Activated T-helper 1 cell treated with anti-CD3 and anti-CD28 coated beads, Interleukin-12 subunit alpha, Interleukin-12 subunit beta, Interleukin-2, Interleukin-4 antibody, amounts not matched to agents 30 ng/mL and 10 ng/mL and 1 ng/mL, durations not matched to agents 14 hours and 24 hours and 36 hours (primary cell): ENCODE data around the gene NXPH4. TPM values are rescaled to one million over a fixed set of nuclear protein-coding genes. Genes with fewer than 3 reads are reported as not detected.

Source experiments
- DNase-seq: peaks from one replicate; pipeline ENCODE4 v3.0.0; 2021; ENCODE audit warnings: low spot score
- H3K27ac Mint-ChIP-seq: one replicate; pipeline ENCODE4 v1.8.0; 2021; ENCODE audit warnings: mild to moderate bottlenecking, mixed read lengths
- H3K27me3 Mint-ChIP-seq: one replicate; pipeline ENCODE4 v1.8.0; 2022; ENCODE audit warnings: mild to moderate bottlenecking, moderate library complexity, mixed read lengths; ENCODE audit not compliant: insufficient read depth
- H3K36me3 Mint-ChIP-seq: one replicate; pipeline ENCODE4 v1.8.0; 2021; ENCODE audit warnings: low read depth, mixed read lengths
- H3K4me1 Mint-ChIP-seq: one replicate; pipeline ENCODE4 v1.8.0; 2021; ENCODE audit warnings: low read depth, mixed read lengths
- H3K4me3 Mint-ChIP-seq: one replicate; pipeline ENCODE4 v1.8.0; 2021; ENCODE audit warnings: mild to moderate bottlenecking, moderate library complexity, mixed read lengths
- H3K9me3 Mint-ChIP-seq: one replicate; pipeline ENCODE4 v1.8.0; 2021; ENCODE audit warnings: mixed read lengths
- intact Hi-C: fragments of 100-400 bp; cut with micrococcal nuclease; formaldehyde crosslinking; loops from one replicate; pipeline ENCODE4 v1.15.1; 2024
- total RNA-seq: library from RNA; stranded (reverse); gene quantifications from 2 replicates; pipeline ENCODE4 v1.2.3, GENCODE V29; 2022

NXPH4 gene
- total RNA-seq, 1 donor from 2014 or later, result 0.36 TPM

DNA sequence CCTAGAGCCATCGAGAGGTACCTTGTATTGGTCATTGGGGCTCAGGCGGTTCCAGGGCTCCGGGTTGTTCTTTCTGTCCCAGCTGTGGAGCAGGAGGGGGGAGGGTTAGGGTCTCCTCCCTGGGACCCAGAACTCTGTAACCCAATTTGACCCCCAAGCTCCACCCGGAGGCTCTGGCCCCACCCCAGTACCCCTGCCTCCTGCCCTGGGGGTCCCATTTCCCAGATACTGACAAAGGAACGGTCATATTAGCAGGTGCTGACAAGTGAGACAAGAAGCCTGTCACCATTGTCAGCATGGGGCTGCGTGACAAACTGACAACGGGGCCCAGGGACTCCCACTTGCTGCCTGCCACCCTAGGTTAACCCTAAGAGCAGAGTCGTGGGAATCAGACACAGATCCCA, 19.1 kb downstream of the NXPH4 start:
- H3K4me3 Mint-ChIP-seq, result no peak overlapping the region
- no peaks in the 10 kb centered on the region for H3K9me3 Mint-ChIP-seq
- peaks cover 33% of the 10 kb centered on the region for H3K36me3 Mint-ChIP-seq
- H3K4me1 Mint-ChIP-seq, result peaks cover 55% of the 10 kb centered on the region
- no peak for DNase-seq
- intact Hi-C loops, result no loop called here
- H3K27me3 Mint-ChIP-seq, result peaks cover 26% of the 10 kb centered on the region
- H3K27ac Mint-ChIP-seq, result no peak overlapping the region

DNA sequence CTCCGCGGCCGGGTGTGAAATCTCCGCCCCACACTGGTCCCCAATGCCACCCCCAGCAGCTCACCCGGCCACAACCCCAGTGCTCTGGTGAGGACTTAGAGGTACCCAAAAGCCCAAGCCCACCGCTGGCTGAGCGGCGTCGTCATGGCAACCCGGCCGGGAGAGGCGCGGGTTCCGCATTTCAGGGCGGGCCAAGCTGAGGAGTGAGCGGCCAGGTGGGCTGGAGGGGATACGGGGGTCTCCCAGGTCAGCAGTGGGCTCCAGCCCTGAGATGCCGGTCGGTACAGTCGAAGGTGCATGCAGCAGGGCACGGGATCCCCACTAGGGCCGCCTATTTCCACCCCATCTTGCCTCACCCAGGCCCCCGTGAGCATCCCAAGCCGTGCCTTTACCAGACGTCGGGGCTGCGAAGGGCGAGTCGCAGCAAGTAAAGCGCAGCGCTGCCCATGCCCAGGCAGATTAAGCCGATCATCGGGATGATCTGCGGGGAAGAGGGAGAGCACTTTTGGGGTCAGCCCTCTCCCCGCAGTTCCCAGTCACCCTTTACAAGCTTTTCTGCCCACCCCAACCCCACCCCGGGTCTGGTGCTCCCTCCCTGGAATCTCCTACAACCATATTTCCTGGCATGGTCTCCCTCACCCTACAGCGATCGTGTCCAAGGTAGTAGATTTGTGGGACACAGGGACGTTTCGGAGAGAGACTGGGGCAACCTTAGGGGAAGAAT, 19.8 kb downstream of the NXPH4 start:
- Mint-ChIP-seq H3K36me3 (peaks cover 33% of the 10 kb centered on the region), H3K4me1 (peaks cover 58% of the 10 kb centered on the region), H3K4me3 (no peak overlapping the region), H3K27me3 (peaks cover 32% of the 10 kb centered on the region), H3K27ac (no peak overlapping the region), H3K9me3 (no peaks in the 10 kb centered on the region)
- intact Hi-C loops, result no loop called here
- no peak for DNase-seq

DNA sequence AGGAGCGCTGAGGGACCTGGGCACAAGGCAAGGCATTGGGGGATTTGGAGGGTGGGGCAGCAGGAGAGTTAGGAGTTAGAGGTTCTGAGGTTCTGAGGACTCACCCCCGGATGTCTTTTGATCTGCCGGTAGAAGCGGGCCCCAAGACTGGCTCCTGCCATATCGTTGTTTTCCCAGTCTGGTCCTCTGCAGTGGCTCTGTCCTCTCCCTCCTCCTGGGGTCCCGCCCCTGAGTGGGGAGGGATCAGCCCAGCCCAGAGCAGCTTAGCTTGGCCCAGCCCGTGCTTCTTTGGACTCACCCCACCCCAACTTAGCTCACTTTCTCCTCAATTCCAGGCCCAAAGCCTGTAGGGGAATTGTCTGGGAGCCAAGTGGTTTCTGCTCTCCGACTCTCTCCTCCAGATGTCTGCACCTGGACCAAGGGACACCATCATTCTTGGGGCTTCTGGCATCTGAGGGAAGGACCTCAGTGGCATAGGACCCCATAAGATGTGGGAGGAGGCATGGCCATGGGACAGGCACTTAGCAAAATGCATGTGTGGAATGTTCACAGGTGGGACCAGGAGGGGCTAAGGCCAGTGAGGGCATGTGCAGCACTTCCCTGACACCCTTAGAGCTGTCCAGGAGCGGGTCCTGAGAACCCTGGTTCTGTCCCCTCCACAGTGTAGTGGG, 20.5 kb downstream of the NXPH4 start:
- Mint-ChIP-seq H3K4me1 (peaks cover 60% of the 10 kb centered on the region), H3K36me3 (peaks cover 28% of the 10 kb centered on the region), H3K4me3 (peak overlapping the region; percentile 82), H3K9me3 (no peaks in the 10 kb centered on the region), H3K27ac (no peak overlapping the region), H3K27me3 (peaks cover 39% of the 10 kb centered on the region)
- intact Hi-C loops, result no loop called here
- DNase-seq, result no peak

DNA sequence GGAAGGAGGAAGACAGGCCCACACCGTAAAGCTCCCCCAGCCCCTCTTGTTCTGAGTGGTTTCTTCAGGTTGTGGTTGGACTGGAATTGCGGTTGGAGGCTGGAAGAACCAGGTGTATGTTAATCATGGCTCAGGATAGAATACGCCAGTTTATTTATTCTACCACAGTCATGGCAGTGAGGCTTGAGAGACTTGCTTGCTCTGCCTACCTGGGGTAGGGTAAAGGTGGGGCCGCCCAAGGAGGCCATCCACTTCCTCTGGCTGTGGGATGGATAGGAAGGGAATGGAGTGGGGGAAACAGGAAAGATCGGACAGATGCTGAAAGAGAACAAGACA, 21.0 kb downstream of the NXPH4 start:
- no peak for DNase-seq
- H3K4me1 Mint-ChIP-seq, result peaks cover 60% of the 10 kb centered on the region
- intact Hi-C loops, result no loop called here
- no peaks in the 10 kb centered on the region for H3K9me3 Mint-ChIP-seq
- H3K4me3 Mint-ChIP-seq, result peak overlapping the region; percentile 82
- no peak overlapping the region for H3K27ac Mint-ChIP-seq
- peaks cover 44% of the 10 kb centered on the region for H3K27me3 Mint-ChIP-seq
- H3K36me3 Mint-ChIP-seq, result peaks cover 25% of the 10 kb centered on the region

DNA sequence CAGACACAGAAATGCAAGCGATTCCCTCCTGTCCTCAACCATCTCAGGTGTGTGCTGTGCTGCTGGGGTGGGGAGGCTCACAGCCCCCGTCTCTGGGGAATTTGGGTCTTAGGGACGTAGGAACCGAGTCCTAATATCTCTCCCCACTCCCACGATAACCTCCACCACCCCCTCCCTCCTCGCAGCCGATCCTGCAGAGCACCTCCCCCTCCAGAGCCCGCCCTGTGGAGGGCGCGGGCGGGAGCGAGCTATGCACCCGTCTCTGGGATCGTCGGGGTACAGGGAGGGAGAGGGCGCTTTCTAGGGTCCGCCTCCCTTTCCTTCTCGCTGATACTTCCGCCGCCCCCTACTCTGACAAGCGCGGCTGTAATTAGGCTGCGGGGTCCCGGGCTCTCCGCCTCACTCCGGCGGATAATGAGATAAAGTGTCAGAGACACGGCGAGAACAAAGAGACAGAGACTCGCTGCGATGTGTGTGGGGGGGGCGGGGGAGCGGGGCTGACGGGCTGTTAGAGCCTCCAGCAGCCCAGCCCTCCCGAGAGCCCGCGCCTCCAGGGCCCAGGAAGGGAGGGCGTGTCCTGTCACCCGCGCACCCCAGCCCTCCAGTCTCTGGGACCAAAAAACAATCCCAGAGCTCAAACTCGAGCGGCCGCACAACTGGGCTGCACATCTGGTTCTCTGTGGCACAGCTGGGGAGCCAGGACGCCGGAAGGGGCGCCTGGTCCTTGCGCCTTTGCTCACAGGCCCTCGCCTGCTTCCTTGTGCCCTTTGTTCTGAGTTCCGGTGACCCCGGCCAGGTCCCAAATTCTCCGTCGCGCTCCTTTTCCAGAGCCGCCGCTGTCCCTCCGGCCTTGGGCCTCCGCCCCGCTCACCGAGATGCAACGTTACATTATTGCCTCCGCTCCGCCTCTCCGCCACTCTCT, 21.6 kb downstream of the NXPH4 start:
- H3K4me1 Mint-ChIP-seq, result peaks cover 58% of the 10 kb centered on the region
- H3K27ac Mint-ChIP-seq, result peak overlapping the region; percentile 72
- no peak for DNase-seq
- peak overlapping the region; percentile 95 for H3K4me3 Mint-ChIP-seq
- peaks cover 45% of the 10 kb centered on the region for H3K27me3 Mint-ChIP-seq
- no peaks in the 10 kb centered on the region for H3K9me3 Mint-ChIP-seq
- intact Hi-C loops, result loop anchor here (2.0 kb wide), 1 partner anchor 13 kb away; no protein-coding TSS in a partner anchor
- H3K36me3 Mint-ChIP-seq, result peaks cover 21% of the 10 kb centered on the region

DNA sequence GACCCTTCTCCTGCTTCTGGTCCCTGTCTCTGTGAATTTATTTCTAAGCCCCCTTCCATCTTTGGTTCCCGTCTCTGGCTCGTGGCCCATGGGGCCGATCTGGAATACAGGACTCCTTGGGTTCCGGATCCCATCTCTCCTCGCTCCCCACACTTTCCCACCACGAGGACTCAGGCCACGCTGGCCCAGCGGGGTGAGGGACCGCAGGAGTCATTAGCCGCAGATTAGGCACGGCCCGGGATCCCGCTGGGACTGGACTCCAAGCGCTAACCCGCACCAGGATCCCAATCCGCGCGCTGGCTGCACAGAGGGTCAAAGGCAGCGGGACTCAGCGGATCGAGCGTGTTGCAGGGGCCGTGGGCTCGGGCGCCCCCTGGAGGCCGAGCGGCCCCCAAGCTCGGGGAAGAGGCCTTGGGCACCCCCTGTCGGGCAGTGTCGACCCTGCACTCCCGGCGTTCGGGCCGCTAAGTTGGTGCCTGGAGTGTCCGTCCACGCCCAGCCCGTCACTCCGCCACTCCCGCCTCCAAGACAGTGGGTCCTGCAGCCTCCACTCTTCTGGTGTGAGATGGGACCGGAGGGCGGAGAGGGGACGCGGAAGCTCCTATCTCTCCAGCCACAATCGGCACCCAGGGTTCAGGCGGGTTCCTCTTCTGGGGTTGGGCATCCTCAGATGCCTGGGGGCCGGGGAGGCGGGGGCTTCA, 22.4 kb downstream of the NXPH4 start:
- peak overlapping the region; percentile 95 for H3K4me3 Mint-ChIP-seq
- peaks cover 16% of the 10 kb centered on the region for H3K36me3 Mint-ChIP-seq
- intact Hi-C loops, result loop anchor here (1.0 to 2.0 kb wide), 3 partner anchors 10 to 26 kb away; partner anchors contain the start of gene SHMT2
- peak; percentile 86 for DNase-seq
- H3K27ac Mint-ChIP-seq, result peak overlapping the region; percentile 78
- H3K4me1 Mint-ChIP-seq, result peaks cover 64% of the 10 kb centered on the region
- H3K9me3 Mint-ChIP-seq, result no peaks in the 10 kb centered on the region
- H3K27me3 Mint-ChIP-seq, result peaks cover 48% of the 10 kb centered on the region

DNA sequence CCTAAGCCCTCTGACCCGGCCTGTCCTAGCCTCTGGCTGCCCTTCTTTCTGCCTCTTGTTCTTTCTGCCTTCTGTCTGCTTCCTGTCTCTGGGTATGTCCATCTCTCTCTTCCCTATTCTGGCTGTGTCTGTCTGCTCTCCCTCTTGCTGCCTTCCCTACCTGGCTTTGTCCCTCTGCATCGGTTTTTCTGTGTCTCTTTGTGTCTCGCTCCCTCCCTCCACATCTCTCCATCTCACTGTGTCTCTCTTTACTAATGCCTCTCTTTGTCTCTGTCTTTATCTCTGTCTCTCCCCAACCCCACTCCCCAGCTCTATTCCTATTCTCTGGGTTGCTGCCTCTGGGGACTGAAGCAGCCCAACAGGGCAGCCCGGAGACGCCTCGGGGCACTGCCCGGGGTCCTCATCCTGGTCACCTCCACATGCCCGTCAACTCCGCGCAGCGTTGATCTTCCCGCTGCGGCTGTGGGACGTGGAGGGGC, 23.0 kb downstream of the NXPH4 start:
- peaks cover 50% of the 10 kb centered on the region for H3K27me3 Mint-ChIP-seq
- H3K4me3 Mint-ChIP-seq, result peak overlapping the region; percentile 95
- no peaks in the 10 kb centered on the region for H3K9me3 Mint-ChIP-seq
- peaks cover 63% of the 10 kb centered on the region for H3K4me1 Mint-ChIP-seq
- intact Hi-C loops, result loop anchor here (1.0 to 10.0 kb wide), 5 partner anchors 10 to 385 kb away; partner anchors contain the start of genes SHMT2 and STAT6
- peaks cover 10% of the 10 kb centered on the region for H3K36me3 Mint-ChIP-seq
- peak overlapping the region; percentile 78 for H3K27ac Mint-ChIP-seq
- no peak for DNase-seq

DNA sequence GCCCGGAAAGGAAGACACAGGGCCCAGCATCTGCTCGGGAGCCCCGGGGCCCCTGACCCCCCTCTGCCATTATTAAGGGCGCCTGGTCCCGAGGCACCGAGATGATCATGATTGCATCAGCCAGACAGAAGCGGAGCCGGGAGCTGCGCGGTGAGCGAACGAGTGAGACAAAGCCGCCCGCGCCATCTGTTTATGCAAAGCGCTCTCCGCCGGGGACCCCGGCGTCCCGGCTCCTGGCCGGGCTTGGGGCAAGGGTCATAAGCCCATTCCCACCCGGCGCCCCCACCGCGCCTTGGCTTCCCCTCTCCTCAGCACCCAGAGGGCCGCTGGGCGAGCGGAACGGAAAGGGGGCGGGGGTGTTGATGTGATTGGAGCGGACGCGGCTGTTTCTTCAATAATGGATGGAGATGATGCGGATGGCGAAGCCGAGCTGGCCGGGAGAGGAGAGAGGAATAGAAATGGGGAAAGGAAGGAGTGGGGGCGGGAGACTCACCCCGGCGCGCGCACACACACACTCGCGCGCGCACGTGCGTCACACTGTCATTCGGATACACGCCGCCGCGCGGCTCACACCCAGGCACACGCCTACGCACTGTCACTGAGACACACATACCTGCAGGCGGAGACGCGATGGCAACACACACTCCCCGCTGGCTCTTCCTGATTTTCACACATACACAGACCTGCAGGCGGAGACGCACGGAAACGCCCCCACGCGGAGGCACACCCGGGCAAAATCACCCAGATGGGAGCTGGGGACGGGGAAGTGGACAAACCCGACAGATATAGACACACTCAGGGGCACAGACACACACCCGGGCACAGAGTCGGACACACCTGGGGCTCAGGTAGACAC, 23.7 kb downstream of the NXPH4 start:
- H3K27ac Mint-ChIP-seq, result peak overlapping the region; percentile 84
- H3K27me3 Mint-ChIP-seq, result peaks cover 50% of the 10 kb centered on the region
- intact Hi-C loops, result loop anchor here (5.0 to 10.0 kb wide), 2 partner anchors 128 to 385 kb away; partner anchors contain the start of gene STAT6
- no peaks in the 10 kb centered on the region for H3K9me3 Mint-ChIP-seq
- peaks cover 63% of the 10 kb centered on the region for H3K4me1 Mint-ChIP-seq
- peak overlapping the region; percentile 95 for H3K4me3 Mint-ChIP-seq
- peak; percentile 65 for DNase-seq
- peaks cover 10% of the 10 kb centered on the region for H3K36me3 Mint-ChIP-seq

DNA sequence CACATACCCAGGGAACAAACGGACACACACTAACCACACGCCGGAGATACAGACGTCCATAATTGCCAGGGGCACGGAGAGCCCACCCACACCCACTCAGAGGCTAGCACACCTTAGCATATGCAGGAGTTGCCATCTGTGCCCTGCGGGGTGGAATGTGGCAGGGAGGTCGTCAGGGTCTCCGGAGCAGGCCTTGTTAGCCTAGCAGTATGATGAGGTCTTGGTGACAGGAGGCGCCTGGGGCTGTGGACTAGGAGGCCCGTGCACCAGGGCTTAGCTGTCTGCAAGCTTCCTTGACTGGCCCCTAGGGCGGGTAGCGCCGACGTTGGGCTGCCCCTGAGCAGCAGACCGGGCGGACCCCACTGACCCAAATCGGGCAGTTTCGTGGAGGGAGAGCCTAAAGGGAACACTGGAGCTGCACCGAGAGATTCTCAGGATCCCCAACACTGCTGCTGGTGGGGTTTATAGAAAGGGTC, 24.4 kb downstream of the NXPH4 start:
- intact Hi-C loops, result loop anchor here (5.0 to 10.0 kb wide), 2 partner anchors 129 to 384 kb away; partner anchors contain the start of gene STAT6
- Mint-ChIP-seq H3K4me3 (peak overlapping the region; percentile 95), H3K36me3 (peaks cover 8% of the 10 kb centered on the region), H3K27ac (peak overlapping the region; percentile 84), H3K4me1 (peaks cover 63% of the 10 kb centered on the region), H3K27me3 (peaks cover 50% of the 10 kb centered on the region), H3K9me3 (no peaks in the 10 kb centered on the region)
- DNase-seq, result no peak

DNA sequence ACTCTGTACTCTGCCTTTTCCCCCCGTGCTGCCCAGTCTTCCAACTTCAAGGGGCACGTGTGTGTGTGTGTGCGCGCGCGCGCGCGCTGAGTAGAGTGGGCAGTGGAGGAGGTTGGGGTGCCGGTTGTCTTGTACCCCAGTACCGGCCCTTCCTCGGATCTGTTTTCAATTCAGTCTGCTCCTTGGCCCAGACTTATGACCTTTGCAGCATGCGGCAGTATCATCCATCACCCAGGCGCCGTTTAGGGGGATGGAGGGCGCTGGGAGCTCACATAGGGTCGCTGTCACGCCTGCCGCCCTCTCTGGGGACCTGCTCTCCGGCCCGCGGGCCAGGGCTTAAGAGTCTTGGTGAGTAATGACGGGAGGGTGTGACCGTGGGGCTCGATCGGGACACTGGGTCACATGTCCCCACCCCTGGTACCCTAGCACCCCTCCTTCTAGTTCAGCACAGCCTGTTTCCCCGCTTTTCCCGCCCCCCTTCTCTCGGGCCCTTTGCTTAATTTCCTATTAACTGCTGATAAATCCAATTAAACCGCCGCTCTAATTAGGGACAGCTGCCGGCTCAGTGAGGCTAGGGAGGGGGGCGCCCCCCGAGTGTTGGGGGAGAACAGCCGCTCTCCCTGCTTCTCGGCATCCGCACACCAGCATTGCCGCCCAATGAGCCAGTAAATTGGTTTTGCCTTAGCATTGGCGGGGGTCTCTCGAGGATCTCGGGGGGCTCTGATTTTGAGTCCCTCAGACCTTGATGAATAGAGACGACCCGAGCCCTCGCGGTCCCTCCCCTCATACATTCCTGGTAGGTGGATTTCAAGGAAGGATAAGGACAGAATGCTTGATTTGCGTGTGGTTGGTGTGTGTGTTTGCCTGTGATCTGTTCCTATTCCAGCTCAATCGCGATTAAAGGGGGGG, 25.1 kb downstream of the NXPH4 start:
- no peak for DNase-seq
- Mint-ChIP-seq H3K4me3 (peak overlapping the region; percentile 95), H3K27ac (no peak overlapping the region), H3K36me3 (peaks cover 6% of the 10 kb centered on the region), H3K4me1 (peaks cover 63% of the 10 kb centered on the region), H3K9me3 (no peaks in the 10 kb centered on the region), H3K27me3 (peaks cover 44% of the 10 kb centered on the region)
- intact Hi-C loops, result loop anchor here (2.0 to 10.0 kb wide), 3 partner anchors 115 to 383 kb away; partner anchors contain the start of gene STAT6
